ENCODE results near the gene TTLL11.
"Not testable (repeated sequence)": the region's sequence is repeated elsewhere in the genome, so short reads cannot be mapped to it uniquely, and the experiment has no call there.

The TTLL11 gene

GRCh38 chr9:122075135-122076030, 17.7 kb downstream of the TTLL11 start:
- DNase-seq: no peak

- DNase-seq: no peak
Measured at GRCh38 chr9:122071715-122072114, 21.4 kb downstream of the TTLL11 start.

GRCh38 chr9:122070728-122071515, 22.2 kb downstream of the TTLL11 start:
- DNase-seq: no peak

GRCh38 chr9:122066680-122067079, 26.4 kb downstream of the TTLL11 start:
- DNase-seq: not testable (repeated sequence)

- no peak for DNase-seq
Measured at GRCh38 chr9:122065923-122066629, 27.0 kb downstream of the TTLL11 start.

- no peak for DNase-seq
Measured at GRCh38 chr9:122060481-122060880, 32.6 kb downstream of the TTLL11 start.

GRCh38 chr9:122059955-122060324, 33.2 kb downstream of the TTLL11 start:
- DNase-seq: no peak

GRCh38 chr9:122059214-122059954, 33.7 kb downstream of the TTLL11 start:
- DNase-seq: no peak

- no peak for DNase-seq
Measured at GRCh38 chr9:122058709-122059108, 34.4 kb downstream of the TTLL11 start.

GRCh38 chr9:122058051-122058450, 35.1 kb downstream of the TTLL11 start:
- DNase-seq: no peak

- DNase-seq: no peak
Measured at GRCh38 chr9:122057211-122057610, 35.9 kb downstream of the TTLL11 start.

- DNase-seq: no peak
Measured at GRCh38 chr9:122056484-122056883, 36.6 kb downstream of the TTLL11 start.

- no peak for DNase-seq
Measured at GRCh38 chr9:122055701-122056100, 37.4 kb downstream of the TTLL11 start.

- no peak for DNase-seq
Measured at GRCh38 chr9:122053567-122054350, 39.3 kb downstream of the TTLL11 start.

- no peak for DNase-seq
Measured at GRCh38 chr9:122053064-122053463, 40.0 kb downstream of the TTLL11 start.

- DNase-seq: no peak
Measured at GRCh38 chr9:122051351-122052321, 41.5 kb downstream of the TTLL11 start.

- DNase-seq: no peak
Measured at GRCh38 chr9:122050167-122050566, 42.9 kb downstream of the TTLL11 start.

- no peak for DNase-seq
Measured at GRCh38 chr9:122042056-122042455, 51.1 kb downstream of the TTLL11 start.

- DNase-seq: no peak
Measured at GRCh38 chr9:122040561-122041242, 52.4 kb downstream of the TTLL11 start.

- no peak for DNase-seq
Measured at GRCh38 chr9:122039234-122039633, 53.9 kb downstream of the TTLL11 start.

Measured in CD4-positive, alpha-beta T cell treated with Interleukin-17A for 4 hours (primary cell).